Stimulated activated CD4-positive, alpha-beta T cell treated with anti-CD3 and anti-CD28 coated beads, TNF-alpha, amount 100 ng/mL, for 1 hour (primary cell): ENCODE measurements around the gene UBXN10.

Experiments used
- DNase-seq, 3 donors: peaks; one replicate each; pipeline ENCODE4 v3.0.0-alpha.2; 2020; ENCODE audit warnings: low read depth in 3 of 3, low spot score in 1 of 3

UBXN10 gene

DNA sequence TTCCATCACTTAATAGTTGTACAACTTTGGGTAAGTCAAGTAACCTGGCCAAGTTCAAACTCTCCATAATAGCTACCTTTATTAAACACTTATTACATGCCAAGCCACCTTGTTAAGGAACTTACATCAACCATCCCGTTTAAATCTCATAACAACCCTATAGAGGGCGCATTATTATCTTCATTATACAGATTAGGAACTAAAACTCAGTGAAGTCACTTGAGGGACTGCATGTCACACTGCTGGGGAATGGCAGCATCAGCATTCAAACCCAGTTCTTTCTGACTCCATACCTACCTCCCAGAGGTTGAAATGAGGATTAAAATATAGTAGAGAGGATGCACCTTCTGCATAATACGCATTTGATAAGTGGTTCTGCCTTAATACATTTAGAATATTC, 47.5 kb downstream of the UBXN10 start:
- no peak for DNase-seq

GRCh38 chr1:20233866-20234265, 48.0 kb downstream of the UBXN10 start:
- DNase-seq = no peak

DNA sequence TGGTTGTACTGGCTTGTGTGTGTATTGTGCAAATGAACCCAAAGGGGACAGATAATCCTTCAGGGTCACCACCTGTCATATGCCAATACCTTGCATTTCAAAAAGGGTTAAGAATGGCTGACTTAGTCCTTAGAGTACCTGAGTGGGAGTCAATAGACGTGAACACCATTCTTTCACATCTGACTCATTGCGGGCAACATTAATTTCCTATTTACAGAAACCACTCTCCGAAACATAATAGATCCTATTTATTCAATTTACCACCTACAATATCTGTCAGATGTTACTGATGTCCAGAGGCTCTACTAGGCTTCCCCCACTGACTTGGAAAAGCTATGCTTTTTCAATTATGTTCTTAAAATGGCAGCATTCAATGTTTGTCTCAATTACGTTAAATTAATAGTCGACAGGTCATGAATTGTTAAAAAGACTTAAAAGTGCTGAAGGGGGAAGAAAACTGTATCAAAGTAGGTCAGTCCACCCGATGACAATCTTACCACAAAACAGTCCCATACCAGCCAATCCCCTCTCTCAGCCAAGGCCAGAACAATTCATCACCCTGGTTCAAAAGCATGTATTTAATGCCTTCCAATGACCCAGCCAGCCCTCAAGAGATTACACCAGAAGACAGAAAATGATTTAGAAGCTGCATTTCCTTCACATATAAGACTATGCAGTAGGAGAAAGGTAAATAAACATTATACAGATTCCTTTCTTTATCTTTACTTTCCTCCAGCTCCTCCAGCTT, 49.1 kb downstream of the UBXN10 start:
- DNase-seq = no peak

- DNase-seq = no peak
Observed at GRCh38 chr1:20237646-20238045, 51.8 kb downstream of the UBXN10 start.

DNA sequence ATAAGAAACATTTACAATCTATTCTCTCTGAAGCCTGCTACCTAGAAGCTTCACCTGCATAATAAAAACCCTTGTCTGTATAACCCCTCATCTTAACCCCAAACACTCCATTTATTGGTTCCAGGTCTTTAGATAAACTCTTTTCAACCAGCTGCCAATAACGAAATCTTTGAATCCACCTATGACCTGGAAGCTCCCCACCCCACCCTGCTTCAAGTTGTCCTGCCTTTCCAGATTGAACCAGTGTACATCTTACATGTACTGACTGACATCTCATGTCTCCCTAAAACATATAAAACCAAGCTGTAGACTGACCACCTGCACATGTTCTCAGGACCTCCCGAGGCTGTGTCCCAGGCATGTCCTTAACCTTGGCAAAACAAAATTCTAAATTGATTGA, 54.1 kb downstream of the UBXN10 start:
- DNase-seq = no peak

- no peak for DNase-seq
Observed at GRCh38 chr1:20242890-20243479, 57.1 kb downstream of the UBXN10 start.
